Stromal cell of bone marrow (primary cell): Measurements from ENCODE around the gene EPB41L5.
"Not testable (repeated sequence)": the region's sequence is repeated elsewhere in the genome, so short reads cannot be mapped to it uniquely, and the experiment has no call there.

Experiments used
- DNase-seq: peaks from one replicate; pipeline ENCODE4 v3.0.0-alpha.2; 2012; ENCODE audit warnings: low read depth

The EPB41L5 gene

DNA sequence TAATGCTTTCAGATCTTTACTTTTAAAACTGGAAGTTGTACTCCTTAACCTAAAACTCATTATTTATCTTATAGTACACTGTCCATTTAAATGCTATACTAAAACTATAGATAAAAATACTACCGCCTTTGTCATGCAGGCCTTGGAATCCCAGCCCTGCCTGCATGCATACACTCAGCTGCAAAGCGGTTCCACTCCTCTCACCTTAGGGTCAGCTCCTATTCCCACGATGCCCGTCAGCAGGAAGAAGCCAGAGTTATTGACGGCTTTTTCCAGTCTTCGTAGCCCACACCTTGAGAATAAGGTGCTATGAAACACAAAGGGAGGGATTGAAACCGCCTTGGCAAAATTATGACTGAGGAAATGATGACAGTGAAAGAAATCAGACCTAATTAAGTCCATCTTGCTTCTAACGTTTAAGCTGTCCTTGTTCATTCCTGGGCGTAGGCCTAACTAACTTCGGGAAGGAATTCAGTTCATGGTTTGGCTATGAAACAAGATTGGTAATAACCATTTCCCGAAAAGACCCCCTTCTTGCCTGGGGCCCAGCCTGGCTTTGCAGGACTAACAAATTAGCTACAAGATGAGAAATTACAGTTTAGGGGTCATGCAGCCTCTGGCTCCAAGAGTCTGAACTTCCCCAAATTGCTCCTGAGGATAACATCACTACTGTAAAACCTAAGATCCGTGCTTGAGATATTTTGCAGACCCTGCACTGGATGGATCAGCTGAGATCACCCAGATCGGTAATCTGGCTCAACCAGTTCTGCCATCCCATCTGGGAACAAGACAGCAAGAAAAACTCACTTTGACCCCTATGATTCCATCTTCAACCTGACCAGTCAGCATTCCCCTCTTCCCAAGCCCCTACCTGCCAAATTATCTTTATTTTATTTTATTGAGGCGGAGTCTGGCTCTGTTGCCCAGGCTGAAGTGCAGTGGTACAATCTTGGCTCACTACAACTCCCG, 17.1 kb downstream of the EPB41L5 start:
- DNase-seq: no peak

GRCh38 chr2:120032297-120032696, 19.4 kb downstream of the EPB41L5 start:
- no peak for DNase-seq

DNA sequence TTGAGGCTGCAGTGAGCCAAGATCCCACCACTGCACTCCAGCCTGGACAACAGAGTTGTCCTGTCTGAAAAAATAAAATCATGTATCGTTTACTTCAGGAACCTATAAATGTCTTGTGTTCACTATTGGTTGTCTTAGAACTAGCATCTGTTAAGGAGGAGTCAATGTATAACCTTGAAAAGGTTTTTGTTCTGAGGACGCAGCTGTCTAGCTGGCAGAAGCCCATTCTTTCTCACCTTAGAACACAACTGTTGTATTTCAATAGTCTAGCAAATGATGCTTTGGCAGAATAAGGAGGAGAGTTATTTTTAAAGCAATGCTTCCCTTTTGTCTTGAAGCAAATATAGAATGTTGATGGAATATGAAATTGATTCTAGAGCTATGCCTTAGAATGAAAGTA, 21.1 kb downstream of the EPB41L5 start:
- DNase-seq: no peak

- DNase-seq: no peak
Observed at GRCh38 chr2:120034621-120035020, 21.7 kb downstream of the EPB41L5 start.

DNA sequence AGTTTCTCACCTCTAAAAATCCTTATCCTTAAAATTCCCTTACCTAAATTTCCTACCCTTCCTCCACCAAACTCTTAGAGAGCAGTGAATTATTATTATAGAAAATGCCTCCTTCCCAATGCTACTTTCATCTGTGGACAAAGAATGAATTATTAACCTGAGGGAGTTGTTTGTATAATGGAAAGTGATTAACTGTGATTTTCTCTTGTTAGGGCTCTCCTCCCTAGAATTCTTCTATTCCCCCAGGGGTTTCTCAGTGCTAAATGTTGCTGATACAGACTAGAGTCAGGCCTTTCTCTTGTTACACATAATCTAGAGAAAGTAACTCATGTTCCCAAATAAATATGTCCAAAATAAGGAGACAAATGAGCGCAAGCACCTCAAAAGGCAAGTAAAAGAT, 23.3 kb downstream of the EPB41L5 start:
- DNase-seq: peak; percentile 4

DNA sequence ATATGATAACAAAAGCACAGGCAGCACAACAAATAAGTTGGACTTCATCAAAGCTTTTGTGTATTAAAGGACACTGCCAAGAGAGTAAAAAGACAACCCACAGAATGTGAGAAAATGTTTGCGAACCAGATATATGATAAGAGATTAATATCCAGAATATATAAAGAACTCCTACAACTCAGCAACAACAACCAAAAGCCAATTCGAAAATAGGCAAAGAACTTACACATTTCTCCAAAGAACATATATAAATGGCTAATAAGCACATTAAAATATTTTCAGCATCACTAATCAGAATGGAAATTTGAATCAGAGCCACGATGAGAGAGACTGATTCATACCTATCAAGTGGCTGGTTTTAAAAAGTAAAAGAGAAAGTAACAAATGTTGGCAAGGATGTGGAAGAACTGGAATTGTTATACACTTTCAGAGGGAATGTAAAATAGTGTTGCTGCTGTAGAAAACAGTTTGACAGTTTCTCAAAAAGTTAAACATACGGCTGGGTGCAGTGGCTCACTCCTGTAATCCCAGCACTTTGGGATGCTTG, 25.2 kb downstream of the EPB41L5 start:
- DNase-seq: no peak

DNA sequence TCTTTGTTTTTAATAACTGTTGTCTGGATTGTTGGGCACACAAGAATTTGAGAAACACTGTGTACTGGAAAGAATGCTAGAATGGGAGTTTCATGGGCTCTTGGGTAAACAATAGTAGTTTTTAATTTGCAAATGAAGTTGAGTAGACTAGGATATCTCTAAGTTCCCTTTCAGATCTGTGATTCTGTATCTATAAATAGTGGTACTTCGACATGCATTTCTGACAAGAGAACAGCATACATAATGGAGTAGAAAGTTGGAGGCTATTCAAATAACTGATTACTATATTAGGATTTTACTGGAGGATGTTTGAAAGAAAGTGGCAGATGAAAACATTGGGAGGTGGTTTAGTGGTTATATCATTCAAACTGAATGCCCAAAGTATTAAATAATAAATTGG, 29.5 kb downstream of the EPB41L5 start:
- no peak for DNase-seq

GRCh38 chr2:120044336-120044735, 31.5 kb downstream of the EPB41L5 start:
- no peak for DNase-seq

- DNase-seq: not testable (repeated sequence)
Observed at GRCh38 chr2:120045775-120046174, 32.9 kb downstream of the EPB41L5 start.

DNA sequence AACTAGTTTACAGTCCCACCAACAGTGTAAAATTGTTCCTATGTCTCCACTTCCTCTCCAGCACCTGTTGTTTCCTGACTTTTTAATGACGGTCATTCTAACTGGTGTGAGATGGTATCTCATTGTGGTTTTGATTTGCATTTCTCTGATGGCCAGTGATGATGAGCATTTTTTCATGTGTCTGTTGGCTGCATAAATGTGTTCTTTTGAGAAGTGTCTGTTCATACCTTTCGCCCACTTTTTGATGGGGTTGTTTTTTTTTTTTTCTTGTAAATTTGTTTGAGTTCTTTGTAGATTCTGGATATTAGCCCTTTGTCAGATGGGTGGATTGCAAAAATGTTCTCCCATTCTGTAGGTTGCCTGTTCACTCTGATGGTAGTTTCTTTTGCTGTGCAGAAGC, 33.4 kb downstream of the EPB41L5 start:
- not testable (repeated sequence) for DNase-seq

DNA sequence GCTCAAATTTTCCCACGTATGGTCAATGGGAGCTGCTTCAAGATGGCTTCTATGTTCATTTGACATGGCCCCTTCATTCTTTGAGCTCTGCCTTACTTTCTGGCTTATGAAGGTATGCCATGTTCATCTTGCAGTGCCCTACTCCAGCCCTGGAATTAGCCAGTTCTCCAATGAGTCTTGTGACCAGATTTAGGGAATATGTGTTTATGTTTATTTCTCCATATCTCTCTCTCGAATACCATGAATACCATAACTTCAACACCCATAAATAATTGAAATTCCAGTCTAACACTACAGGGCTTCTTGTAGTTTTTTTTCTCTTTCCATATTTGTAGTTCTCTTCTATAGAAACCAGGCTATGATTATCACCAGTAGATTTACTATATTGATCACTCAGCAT, 39.7 kb downstream of the EPB41L5 start:
- no peak for DNase-seq

DNA sequence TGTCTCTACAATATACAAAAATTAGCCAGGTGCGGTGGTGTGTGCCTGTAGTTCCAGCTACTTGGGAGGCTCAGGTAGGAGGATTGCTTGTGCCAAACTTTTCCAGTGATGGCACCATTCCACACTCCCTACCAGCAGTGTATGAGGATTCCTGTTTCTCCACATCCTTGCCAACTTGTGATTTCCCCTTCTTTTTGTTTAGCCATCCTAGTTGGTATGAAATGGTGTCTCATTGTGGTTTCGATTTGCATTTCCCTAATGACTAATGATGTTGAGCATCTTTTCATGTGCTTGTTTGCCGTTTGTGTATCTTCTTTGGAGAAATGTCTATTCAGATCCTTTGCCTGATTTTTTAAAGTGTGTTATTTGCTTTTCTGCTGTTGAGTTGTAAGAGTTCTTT, 41.0 kb downstream of the EPB41L5 start:
- no peak for DNase-seq

GRCh38 chr2:120059483-120059882, 46.6 kb downstream of the EPB41L5 start:
- no peak for DNase-seq

DNA sequence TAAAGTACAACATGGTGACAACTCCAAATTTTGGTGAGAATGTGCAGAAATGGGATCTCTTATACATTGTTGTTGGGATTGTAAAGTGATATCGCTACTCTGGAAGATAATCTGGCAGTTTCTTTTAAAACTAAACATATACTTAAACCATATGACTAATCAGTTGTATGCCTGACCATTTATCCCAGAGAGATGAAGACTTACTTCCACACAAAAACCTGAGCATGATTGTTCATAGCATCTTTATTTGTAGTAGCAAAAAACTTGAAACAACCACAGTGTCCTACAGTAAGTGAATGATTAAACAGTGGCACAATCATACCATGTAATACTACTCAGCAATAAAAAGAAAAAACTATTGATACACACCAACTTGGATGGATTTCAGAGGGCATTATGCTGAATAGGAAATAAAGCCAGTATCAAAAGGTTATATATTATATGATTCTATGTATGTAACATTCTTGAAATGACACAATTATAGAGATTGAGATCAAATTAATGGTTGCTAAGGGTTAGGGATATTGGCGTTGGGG, 47.3 kb downstream of the EPB41L5 start:
- DNase-seq: no peak

GRCh38 chr2:120064664-120065063, 51.8 kb downstream of the EPB41L5 start:
- DNase-seq: no peak

DNA sequence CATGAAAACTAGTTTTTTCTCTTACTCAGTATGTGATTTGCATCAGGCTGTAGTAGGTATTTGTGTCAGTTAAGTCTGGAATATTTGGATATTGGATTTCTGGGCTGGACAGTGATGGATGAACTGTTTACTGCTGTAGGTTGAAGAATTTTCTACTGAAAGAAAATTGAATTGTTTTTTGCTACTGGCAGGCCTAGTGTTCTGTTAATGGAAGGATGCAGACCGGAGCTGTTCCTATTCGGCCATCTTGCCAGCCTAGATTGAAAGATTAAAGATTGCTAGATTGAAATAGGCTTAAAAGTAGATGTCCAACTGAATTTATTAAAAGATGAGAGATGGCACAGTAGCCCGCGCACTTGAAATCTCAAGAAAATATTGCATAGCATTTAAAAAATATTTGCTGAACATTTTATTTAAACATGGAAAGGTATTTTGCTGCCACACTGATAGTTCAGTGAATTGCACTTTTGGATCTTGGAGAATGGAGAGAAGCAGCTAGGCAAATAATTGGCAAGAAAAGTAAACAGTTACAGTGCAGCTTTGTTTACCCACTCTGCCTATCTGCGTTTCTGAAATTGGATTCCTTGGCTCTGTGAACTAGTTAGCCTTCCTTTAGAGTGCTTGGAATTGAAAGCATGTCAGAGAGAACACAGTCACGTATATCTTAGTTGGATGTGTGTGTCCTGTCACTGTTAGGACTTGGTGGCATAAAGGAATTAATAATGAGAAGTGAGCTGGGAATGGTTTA, 54.1 kb downstream of the EPB41L5 start:
- DNase-seq: no peak

- not testable (repeated sequence) for DNase-seq
Observed at GRCh38 chr2:120068040-120068658, 55.3 kb downstream of the EPB41L5 start.

- DNase-seq: no peak
Observed at GRCh38 chr2:120075545-120075944, 62.7 kb downstream of the EPB41L5 start.

DNA sequence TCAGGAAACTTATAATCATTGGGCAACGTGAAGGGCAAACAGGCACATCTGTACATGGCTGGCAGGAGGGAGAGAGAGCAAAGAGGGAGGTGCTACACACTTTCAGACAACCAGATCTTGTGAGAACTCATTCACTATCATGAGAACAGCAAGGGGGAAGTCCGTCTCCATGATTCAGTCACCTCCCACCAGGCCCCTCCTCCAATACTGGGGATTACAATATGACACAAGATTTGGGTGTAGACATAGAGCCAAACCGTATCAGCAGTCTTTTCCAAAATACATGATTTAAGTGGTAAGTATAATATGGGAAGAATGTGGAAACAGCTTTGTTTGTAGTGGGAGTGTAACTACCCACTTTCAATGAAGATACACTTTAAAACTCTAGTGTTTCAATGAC, 65.0 kb downstream of the EPB41L5 start:
- no peak for DNase-seq

DNA sequence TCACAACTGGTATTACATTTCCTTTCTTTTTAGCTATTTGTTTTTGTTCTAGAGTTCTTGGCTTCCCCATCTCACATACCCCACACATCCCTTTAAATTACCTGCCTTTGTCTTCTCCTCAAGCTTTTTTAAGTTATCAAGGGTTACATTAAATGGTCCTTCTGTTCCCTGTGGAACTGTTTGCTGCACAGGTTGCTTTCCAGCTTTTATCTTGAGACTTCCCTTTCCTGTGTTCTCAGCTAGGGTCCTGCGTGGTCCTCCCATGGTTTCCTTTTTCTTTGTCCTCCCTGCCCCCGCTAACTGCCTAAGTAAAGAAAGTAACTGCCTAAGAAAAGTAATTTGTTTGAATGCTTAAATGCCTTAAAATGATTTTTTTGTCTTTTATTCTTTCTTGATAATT, 66.8 kb downstream of the EPB41L5 start:
- no peak for DNase-seq

- DNase-seq: no peak
Observed at GRCh38 chr2:120091436-120091835, 78.6 kb downstream of the EPB41L5 start.

GRCh38 chr2:120094795-120095194, 81.9 kb downstream of the EPB41L5 start:
- no peak for DNase-seq
